Measurements from ENCODE around the gene LAMA3.

The LAMA3 gene

GRCh38 chr18:23920054-23920453 lies 230.8 kb downstream of the LAMA3 start:
- no peak for DNase-seq

- DNase-seq = no peak
These were observed 232.5 kb downstream of the LAMA3 start for GRCh38 chr18:23921716-23922285.

- no peak for DNase-seq
These were observed 233.7 kb downstream of the LAMA3 start for GRCh38 chr18:23922939-23923338.

- DNase-seq = no peak
These were observed 235.6 kb downstream of the LAMA3 start for GRCh38 chr18:23924813-23925212.

GRCh38 chr18:23926571-23926970 lies 237.3 kb downstream of the LAMA3 start:
- DNase-seq = no peak

GRCh38 chr18:23927821-23928746 lies 238.8 kb downstream of the LAMA3 start:
- no peak for DNase-seq

GRCh38 chr18:23929362-23929930 lies 240.2 kb downstream of the LAMA3 start:
- DNase-seq = no peak

- no peak for DNase-seq
These were observed 240.7 kb downstream of the LAMA3 start for GRCh38 chr18:23930002-23930401.

GRCh38 chr18:23932385-23933067 lies 243.3 kb downstream of the LAMA3 start:
- no peak for DNase-seq

- DNase-seq = no peak
These were observed 244.2 kb downstream of the LAMA3 start for GRCh38 chr18:23933407-23933806.

- no peak for DNase-seq
These were observed 245.0 kb downstream of the LAMA3 start for GRCh38 chr18:23934252-23934651.

GRCh38 chr18:23934863-23935262 lies 245.6 kb downstream of the LAMA3 start:
- DNase-seq = no peak

- DNase-seq = no peak
These were observed 246.6 kb downstream of the LAMA3 start for GRCh38 chr18:23935804-23936203.

- DNase-seq = no peak
These were observed 247.2 kb downstream of the LAMA3 start for GRCh38 chr18:23936381-23936958.

- no peak for DNase-seq
These were observed 248.9 kb downstream of the LAMA3 start for GRCh38 chr18:23938043-23938756.

- no peak for DNase-seq
These were observed 249.7 kb downstream of the LAMA3 start for GRCh38 chr18:23938901-23939341.

GRCh38 chr18:23939366-23939765 lies 250.1 kb downstream of the LAMA3 start:
- DNase-seq = no peak

- no peak for DNase-seq
These were observed 250.6 kb downstream of the LAMA3 start for GRCh38 chr18:23939896-23940295.

GRCh38 chr18:23941791-23942190 lies 252.5 kb downstream of the LAMA3 start:
- DNase-seq = no peak

- no peak for DNase-seq
These were observed 253.9 kb downstream of the LAMA3 start for GRCh38 chr18:23943104-23943503.

GRCh38 chr18:23943903-23944624 lies 254.8 kb downstream of the LAMA3 start:
- no peak for DNase-seq

Measured in amniotic stem cell (primary cell).